IPS-NIHi11 (cell line): ENCODE results near the gene PDE3B.
"Not testable (repeated sequence)": the region's sequence is repeated elsewhere in the genome, so short reads cannot be mapped to it uniquely, and the experiment has no call there.

ENCODE experiments used
- DNase-seq: peaks from one replicate; pipeline ENCODE4 v3.0.0; 2012; ENCODE audit warnings: mixed read lengths, low spot score

PDE3B gene

GRCh38 chr11:14746857-14747395 lies 103.3 kb downstream of the PDE3B start:
- DNase-seq: no peak

GRCh38 chr11:14748090-14748489 lies 104.5 kb downstream of the PDE3B start:
- no peak for DNase-seq

- no peak for DNase-seq
Measured at GRCh38 chr11:14750911-14751310, 107.3 kb downstream of the PDE3B start.

GRCh38 chr11:14751975-14752407 lies 108.4 kb downstream of the PDE3B start:
- DNase-seq: no peak

GRCh38 chr11:14755140-14755539 lies 111.5 kb downstream of the PDE3B start:
- no peak for DNase-seq

- DNase-seq: no peak
Measured at GRCh38 chr11:14756349-14756748, 112.7 kb downstream of the PDE3B start.

DNA sequence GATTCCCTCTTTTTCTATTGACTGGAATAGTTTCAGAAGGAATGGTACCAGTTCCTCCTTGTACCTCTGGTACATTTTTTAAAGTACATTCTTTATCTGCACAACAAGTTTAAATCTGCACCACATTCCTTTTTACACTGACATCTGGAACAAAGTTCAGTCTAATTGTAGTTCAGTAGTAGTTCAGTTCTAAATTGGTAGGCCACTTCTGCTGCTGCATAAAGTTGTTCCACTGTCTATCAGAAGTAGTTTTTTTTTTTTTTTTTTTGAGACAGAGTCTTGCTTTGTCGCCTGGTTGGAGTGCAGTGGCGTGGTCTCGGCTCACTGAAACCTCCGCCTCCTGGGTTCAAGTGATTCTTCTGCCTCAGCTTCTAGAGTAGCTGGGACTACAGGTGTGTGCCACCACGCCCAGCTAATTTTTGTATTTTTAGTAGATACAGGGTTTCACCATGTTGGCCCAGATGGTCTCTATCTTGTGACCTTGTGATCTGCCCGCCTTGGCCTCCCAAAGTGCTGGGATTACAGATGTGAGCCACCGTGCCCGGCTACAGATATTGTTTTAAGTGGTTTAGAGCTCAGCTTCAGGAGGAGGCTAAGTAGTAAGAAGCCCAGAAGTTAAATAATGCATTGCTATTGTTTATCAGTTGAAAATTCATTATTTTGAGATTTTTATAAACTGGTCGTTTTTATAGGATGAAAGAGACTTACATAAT lies 115.9 kb downstream of the PDE3B start:
- DNase-seq: not testable (repeated sequence)

DNA sequence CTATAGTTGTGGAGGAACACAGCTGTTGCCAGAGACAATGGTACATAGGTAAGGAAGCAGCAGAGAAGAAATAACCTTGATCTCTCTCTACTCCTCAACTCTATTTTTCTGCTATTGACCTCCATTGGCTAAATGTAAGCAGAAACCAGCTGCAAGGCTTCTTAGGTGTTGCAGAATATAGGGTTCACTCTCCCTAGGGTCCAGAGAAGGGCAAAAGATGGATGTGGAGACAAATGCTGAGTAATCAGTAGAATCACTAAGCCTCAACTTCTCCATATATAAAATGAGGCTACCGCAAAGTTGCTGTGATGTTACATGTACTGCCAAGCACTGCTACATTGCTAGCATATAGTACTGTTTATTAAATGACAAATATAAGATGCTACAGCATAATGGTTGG lies 120.6 kb downstream of the PDE3B start:
- no peak for DNase-seq

DNA sequence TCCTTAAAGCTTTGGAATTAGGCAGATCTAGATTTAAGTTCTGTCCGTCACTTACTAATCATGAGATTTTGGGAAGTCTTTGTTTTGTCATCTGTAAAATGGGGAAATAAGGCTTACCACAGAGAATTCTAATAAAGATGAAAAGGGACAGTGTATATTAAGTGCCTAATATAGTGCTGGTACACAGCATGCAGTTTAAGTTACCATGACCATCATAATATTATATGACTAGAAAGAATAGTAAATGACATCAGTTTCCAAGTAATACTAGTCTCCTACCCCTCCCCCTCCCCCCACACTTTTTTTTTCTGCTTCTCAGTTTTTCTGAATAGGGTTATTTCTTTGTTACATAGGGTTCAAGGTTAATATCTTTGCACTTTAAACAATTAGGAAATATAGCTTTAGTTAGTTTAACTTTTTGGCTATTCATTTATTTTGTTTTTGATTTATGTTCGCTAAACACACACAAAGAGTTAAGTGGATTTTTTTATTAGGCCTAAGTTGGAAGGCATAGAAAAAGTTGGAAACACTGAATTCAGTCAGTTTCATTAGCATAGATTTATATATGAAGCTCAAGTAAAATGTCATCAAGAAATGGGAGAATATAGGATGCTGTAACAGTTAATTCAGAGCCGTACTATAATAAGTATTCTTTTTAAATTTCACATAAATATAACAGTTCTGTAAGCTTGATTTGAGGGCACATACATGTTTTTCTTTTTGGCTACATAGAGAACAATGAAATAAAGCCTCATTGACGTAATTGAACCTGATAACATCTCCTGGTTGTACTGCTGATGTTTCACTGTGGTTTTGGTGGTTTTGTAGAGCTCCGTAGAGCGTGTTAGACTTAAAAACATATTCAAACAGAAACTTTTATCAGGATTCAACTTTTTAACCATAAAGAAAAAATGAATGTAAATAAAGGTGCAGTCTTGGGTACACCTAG lies 121.2 kb downstream of the PDE3B start:
- DNase-seq: no peak

GRCh38 chr11:14766585-14766984 lies 123.0 kb downstream of the PDE3B start:
- DNase-seq: no peak

- no peak for DNase-seq
Measured at GRCh38 chr11:14768526-14769188, 125.1 kb downstream of the PDE3B start.

- DNase-seq: peak; percentile 54
Measured at GRCh38 chr11:14773755-14774154, 130.2 kb downstream of the PDE3B start.

- DNase-seq: no peak
Measured at GRCh38 chr11:14774721-14775120, 131.1 kb downstream of the PDE3B start.

- DNase-seq: no peak
Measured at GRCh38 chr11:14775897-14776296, 132.3 kb downstream of the PDE3B start.

- DNase-seq: not testable (repeated sequence)
Measured at GRCh38 chr11:14778460-14778859, 134.9 kb downstream of the PDE3B start.

DNA sequence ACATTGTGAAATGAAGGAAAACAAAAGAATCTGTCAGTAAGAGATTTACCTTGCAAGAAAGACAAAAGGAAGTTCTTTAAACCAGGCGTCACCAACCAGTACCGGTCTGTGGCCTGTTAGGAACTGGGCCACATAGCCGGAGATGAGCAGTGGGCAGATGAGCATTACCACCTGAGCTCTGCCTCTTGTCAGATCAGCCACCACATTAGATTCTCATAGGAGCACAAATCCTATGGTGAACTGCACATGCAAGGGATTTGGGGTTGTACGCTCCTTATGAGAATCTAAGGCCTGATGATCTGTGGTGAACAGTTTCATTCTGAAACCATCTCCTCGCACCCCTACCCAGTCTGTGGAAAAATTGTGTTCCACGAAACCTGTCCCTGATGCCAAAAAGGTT lies 140.2 kb downstream of the PDE3B start:
- DNase-seq: no peak

DNA sequence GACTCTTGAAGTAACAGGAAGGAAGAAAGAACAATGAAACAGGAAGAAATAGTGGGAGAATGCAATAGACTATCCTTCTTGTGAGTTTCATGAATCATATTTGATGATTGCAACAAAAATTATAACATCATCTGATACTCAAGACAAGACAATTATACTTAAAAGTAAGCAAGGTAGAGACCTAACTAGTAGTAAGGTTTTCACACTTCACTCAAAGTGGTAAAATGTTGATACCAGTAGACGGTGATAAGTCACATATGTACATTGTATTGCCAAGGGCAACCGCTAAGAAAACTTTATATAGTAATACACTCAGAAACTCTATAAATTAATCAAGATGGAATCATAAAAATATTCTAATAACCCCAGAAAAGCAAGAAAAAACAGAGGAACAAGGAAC lies 140.6 kb downstream of the PDE3B start:
- no peak for DNase-seq

GRCh38 chr11:14789879-14790484 lies 146.4 kb downstream of the PDE3B start:
- no peak for DNase-seq

- no peak for DNase-seq
Measured at GRCh38 chr11:14793546-14793945, 149.9 kb downstream of the PDE3B start.

- DNase-seq: not testable (repeated sequence)
Measured at GRCh38 chr11:14796028-14796427, 152.4 kb downstream of the PDE3B start.

DNA sequence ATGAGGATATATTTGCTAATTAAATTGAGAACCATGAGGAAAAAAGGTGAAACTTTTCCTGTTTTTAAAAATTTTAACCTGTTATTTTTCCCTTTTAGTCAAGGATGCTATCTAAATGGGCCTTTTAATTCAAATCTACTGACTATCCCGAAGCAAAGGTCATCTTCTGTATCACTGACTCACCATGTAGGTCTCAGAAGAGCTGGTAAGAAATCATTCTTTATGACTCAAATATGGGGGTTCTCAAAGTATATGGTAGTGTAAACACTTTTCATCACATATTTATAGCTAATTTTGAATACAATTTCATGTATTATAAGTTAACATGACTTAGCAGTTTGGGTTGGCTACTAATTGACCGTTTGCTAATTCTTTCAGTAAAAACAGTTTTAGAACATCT lies 160.2 kb downstream of the PDE3B start:
- DNase-seq: no peak

DNA sequence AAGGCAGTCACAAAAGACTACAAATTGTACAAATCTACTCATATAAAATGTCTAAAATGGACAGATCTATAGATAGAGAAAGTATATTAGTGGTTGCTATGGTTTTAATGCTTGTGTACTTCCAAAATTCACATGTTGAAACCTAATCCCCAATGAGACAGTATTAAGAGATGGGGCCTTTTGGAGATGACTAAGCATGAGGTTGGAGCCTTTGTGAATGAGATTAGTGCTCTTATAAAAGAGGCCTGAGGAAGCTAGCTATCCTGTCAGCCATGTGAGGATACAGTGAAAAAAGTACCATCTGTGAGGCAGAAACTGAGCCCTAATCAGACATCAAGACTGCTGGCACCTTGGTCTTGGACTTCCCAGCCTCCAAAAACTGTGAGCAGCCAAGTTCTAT lies 165.9 kb downstream of the PDE3B start:
- DNase-seq: no peak
